Panc1 (cell line): Measurements from ENCODE around the gene GAL. TPM values are rescaled to one million over a fixed set of nuclear protein-coding genes. Genes with fewer than 3 reads are reported as not detected.

ENCODE experiments used
- ATAC-seq: fragments of 200-7000 bp; cut with Tn5 transposase; 2 replicates; pipeline ENCODE4 v1.9.1; 2020; ENCODE audit warnings: mild to moderate bottlenecking, moderate library complexity
- BruUV-seq: library from RNA; stranded (reverse); fragments of 400-500 nt; replicated peaks from 2 replicates; lab custom pipeline; 2021; lab: Mats Ljungman, UMichigan
- CTCF ChIA-PET: fragments of 300-600 bp; sonication (Branson Sonifier 250); formaldehyde crosslinking; loops from one replicate; lab custom pipeline; 2022; ENCODE audit warnings: antibody characterized with exemption; lab: Charles Lee
- POLR2A ChIA-PET: fragments of 300-600 bp; sonication (Branson Sonifier 250); formaldehyde crosslinking; loops from one replicate; lab custom pipeline; 2022; ENCODE audit warnings: antibody characterized with exemption; lab: Charles Lee
- DNase-seq: peaks from one replicate; pipeline ENCODE4 v3.0.0-alpha.2; 2010; ENCODE audit warnings: low read depth, low spot score
- H3K27ac ChIP-seq: 2 replicates; pipeline ENCODE4 v1.5.1; 2011; ENCODE audit warnings: mild to moderate bottlenecking, low read length, inconsistent platforms
- H3K27me3 ChIP-seq: fragments of 200-500 bp; sonication (Bioruptor generic); 2 replicates; pipeline ENCODE4 v1.6.0; 2014; ENCODE audit warnings: low read length, inconsistent platforms; ENCODE audit not compliant: control insufficient read depth, insufficient read depth
- H3K36me3 ChIP-seq: fragments of 200-500 bp; sonication (Bioruptor generic); 2 replicates; pipeline ENCODE4 v1.5.1; 2014; ENCODE audit warnings: inconsistent platforms, mild to moderate bottlenecking, low read length, moderate library complexity; ENCODE audit not compliant: control insufficient read depth, insufficient read depth
- H3K4me1 ChIP-seq: 2 replicates; pipeline ENCODE4 v1.5.1; 2011; ENCODE audit warnings: inconsistent platforms, mild to moderate bottlenecking, low read length, moderate library complexity; ENCODE audit not compliant: control insufficient read depth, insufficient read depth
- H3K4me3 ChIP-seq, 2 experiments: 2 replicates each; pipeline ENCODE4 v1.5.1; 2011 to 2012; ENCODE audit warnings: low read depth in 2 of 2, low read length in 2 of 2, mild to moderate bottlenecking in 2 of 2, inconsistent platforms in 1 of 2, moderate library complexity in 1 of 2
- H3K9me3 ChIP-seq: fragments of 200-500 bp; sonication (Bioruptor generic); 2 replicates; pipeline ENCODE4 v1.5.1; 2014; ENCODE audit warnings: low read depth, mild to moderate bottlenecking, inconsistent platforms, low read length, moderate library complexity; ENCODE audit not compliant: control insufficient read depth, insufficient read depth
- CTCF ChIP-seq: fragments of 450-650 bp; IDR thresholded peaks from 2 replicates; pipeline ENCODE4 v1.5.1; 2017; ENCODE audit warnings: mild to moderate bottlenecking
- POLR2AphosphoS5 ChIP-seq: IDR thresholded peaks from 2 replicates; pipeline ENCODE4 v1.6.1; 2012; ENCODE audit warnings: mild to moderate bottlenecking, low read depth, low read length, moderate library complexity
- REST ChIP-seq, 2 experiments: IDR thresholded peaks; 2 replicates each; pipeline ENCODE4 v1.6.1; 2011 to 2012; ENCODE audit warnings: low read depth in 2 of 2, control low read depth in 1 of 2, low read length in 1 of 2, mild to moderate bottlenecking in 1 of 2, moderate library complexity in 1 of 2; ENCODE audit not compliant: insufficient read depth in 1 of 2
- SIN3A ChIP-seq: IDR thresholded peaks from 2 replicates; pipeline ENCODE4 v1.6.1; 2012; ENCODE audit warnings: low read depth, mild to moderate bottlenecking, low read length, moderate library complexity, borderline replicate concordance; ENCODE audit not compliant: insufficient read depth
- TCF7L2 ChIP-seq: IDR thresholded peaks from 2 replicates; pipeline ENCODE4 v1.6.1; 2011; ENCODE audit warnings: mild to moderate bottlenecking, low read depth, low read length, inconsistent platforms
- in situ Hi-C: cut with HindIII; loops from 2 replicates; pipeline ENCODE4 v1.10.0; 2016; ENCODE audit warnings: low sequenced_read_pairs, low pct_unique_long_range_greater_than_20kb
- intact Hi-C: fragments of 100-400 bp; cut with micrococcal nuclease; formaldehyde crosslinking; loops from one replicate; pipeline ENCODE4 v1.10.0; 2022; ENCODE audit not compliant: unreplicated experiment
- total RNA-seq: library from RNA; stranded (reverse); gene quantifications from one replicate; pipeline ENCODE4 v1.2.1, GENCODE V29; 2021; ENCODE audit not compliant: unreplicated experiment

Gene GAL
- total RNA-seq, 1 experiment from 2014 or later, result 16.5 TPM

- intact Hi-C loops, result no loop called here
- Histone ChIP-seq H3K36me3 (no peaks in the 10 kb centered on the region), H3K4me3 (no peak overlapping the region), H3K9me3 (no peaks in the 10 kb centered on the region), H3K27me3 (no peaks in the 10 kb centered on the region), H3K27ac (no peak overlapping the region), H3K4me1 (no peaks in the 10 kb centered on the region)
- DNase-seq (no peak), ATAC-seq (no peak)
- CTCF ChIA-PET, result no interaction called here
- in situ Hi-C loops, result no loop called here
- POLR2A ChIA-PET, result no interaction called here
- no peak for TF ChIP-seq SIN3A
- TF ChIP-seq CTCF, result no peak
- TF ChIP-seq POLR2AphosphoS5, result no peak
- TF ChIP-seq TCF7L2, result no peak
- no peak for TF ChIP-seq REST (IDR thresholded peaks at IDR 0.05; ENCODE audit: insufficient read depth in 1 of 2, low read depth in 2 of 2, low read length in 1 of 2)
- BruUV-seq, result no TSS peak
Observed at GRCh38 chr11:68709062-68709461, 24.7 kb downstream of the GAL start.

GRCh38 chr11:68710409-68710808 lies 26.1 kb downstream of the GAL start:
- intact Hi-C loops (no loop called here), in situ Hi-C loops (no loop called here)
- POLR2A ChIA-PET, result no interaction called here
- TF ChIP-seq TCF7L2, result no peak
- TF ChIP-seq POLR2AphosphoS5, result no peak
- no peak for TF ChIP-seq SIN3A
- no peak for TF ChIP-seq REST (IDR thresholded peaks at IDR 0.05; ENCODE audit: insufficient read depth in 1 of 2, low read depth in 2 of 2, low read length in 1 of 2)
- TF ChIP-seq CTCF, result no peak
- Histone ChIP-seq H3K36me3 (no peaks in the 10 kb centered on the region), H3K4me1 (no peaks in the 10 kb centered on the region), H3K27ac (no peak overlapping the region), H3K4me3 (no peak overlapping the region), H3K27me3 (no peaks in the 10 kb centered on the region), H3K9me3 (no peaks in the 10 kb centered on the region)
- BruUV-seq, result no TSS peak
- ATAC-seq, result no peak
- CTCF ChIA-PET, result no interaction called here
- DNase-seq, result no peak
